ENCODE results near the gene ANKRD35. TPM values are rescaled to one million over a fixed set of nuclear protein-coding genes. Genes with fewer than 3 reads are reported as not detected.
"Not testable (repeated sequence)": the region's sequence is repeated elsewhere in the genome, so short reads cannot be mapped to it uniquely, and the experiment has no call there.

ANKRD35 gene
- polyA plus RNA-seq, 1 donor (not counting 4 experiments of a cell fraction or from before 2014, with no cell fraction given): 0.46 TPM

DNA sequence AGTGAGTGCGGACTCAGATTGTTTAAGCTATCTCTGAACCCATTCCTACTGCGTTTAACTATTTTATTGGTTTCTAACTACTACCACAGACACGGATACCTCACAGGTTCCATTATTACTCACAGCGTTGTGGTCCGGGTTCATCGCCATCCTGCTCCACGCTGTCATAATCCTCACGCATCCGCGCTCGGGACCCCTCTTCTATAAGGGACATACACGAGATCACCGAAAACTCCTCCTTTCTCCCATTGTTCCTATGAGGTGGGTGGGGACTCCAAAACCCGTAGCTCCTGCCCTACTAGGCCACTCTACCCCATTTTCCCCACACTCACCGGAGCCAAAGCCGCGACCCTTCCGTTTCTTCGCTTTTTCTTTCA, 41.0 kb upstream of the ANKRD35 start:
- Histone ChIP-seq H2AFZ (ENCODE audit: control insufficient read depth, low read length) (peak overlapping the region; percentile 74), H3K4me2 (ENCODE audit: control insufficient read depth, extremely low read depth, insufficient read depth, low read depth, low read length) (peak overlapping the region; percentile 88), H3K27ac (ENCODE audit: control insufficient read depth, insufficient read depth, low read length) (peak overlapping the region; percentile 98), H3K9me3 (ENCODE audit: control insufficient read depth, low read depth, low read length) (no peaks in the 10 kb centered on the region), H3K27me3 (ENCODE audit: control insufficient read depth, extremely low read depth, insufficient read depth, low read length) (no peaks in the 10 kb centered on the region), H4K20me1 (ENCODE audit: control insufficient read depth, extremely low read depth, insufficient read depth, low read length) (no peaks in the 10 kb centered on the region), H3K9me1 (ENCODE audit: control insufficient read depth, extremely low read depth, insufficient read depth, low read length) (no peaks in the 10 kb centered on the region), H3K4me1 (ENCODE audit: control insufficient read depth, extremely low read depth, insufficient read depth, low read length) (peaks cover 10% of the 10 kb centered on the region), H3K36me3 (ENCODE audit: control insufficient read depth in 2 of 2, extremely low read depth in 1 of 2, insufficient read depth in 2 of 2, low read length in 2 of 2) (peaks cover 3 to 6% of the 10 kb centered on the region in 2 experiments), H3K79me2 (ENCODE audit: control insufficient read depth, insufficient read depth, low read length) (peaks cover 14% of the 10 kb centered on the region), H3K9ac (ENCODE audit: control insufficient read depth, extremely low read depth, insufficient read depth, low read length) (peak overlapping the region; percentile 93), H3K4me3 (ENCODE audit: control insufficient read depth in 2 of 3, extremely low read depth in 1 of 3, insufficient read depth in 2 of 3, low read depth in 1 of 3, low read length in 3 of 3) (peak overlapping the region; percentile 62 to 97 (median 95))
- FAIRE-seq (no peak), DNase-seq (ENCODE audit: low read depth, low spot score) (no peak)
- TF ChIP-seq CTCF (optimal IDR thresholded peaks at IDR 0.05 in 1 of 3, IDR thresholded peaks at IDR 0.05 in 1 of 3, conservative IDR thresholded peaks at IDR 0.05 in 1 of 3; ENCODE audit: extremely low read depth in 1 of 3, insufficient read depth in 2 of 3, low read length in 3 of 3) (no peak), EZH2 (IDR thresholded peaks at IDR 0.05; ENCODE audit: low read length) (no peak)
- dilution Hi-C loops (cut with MboI; ENCODE audit: extremely low pct_ligation_motif_present, low sequenced_read_pairs): no loop called here

DNA sequence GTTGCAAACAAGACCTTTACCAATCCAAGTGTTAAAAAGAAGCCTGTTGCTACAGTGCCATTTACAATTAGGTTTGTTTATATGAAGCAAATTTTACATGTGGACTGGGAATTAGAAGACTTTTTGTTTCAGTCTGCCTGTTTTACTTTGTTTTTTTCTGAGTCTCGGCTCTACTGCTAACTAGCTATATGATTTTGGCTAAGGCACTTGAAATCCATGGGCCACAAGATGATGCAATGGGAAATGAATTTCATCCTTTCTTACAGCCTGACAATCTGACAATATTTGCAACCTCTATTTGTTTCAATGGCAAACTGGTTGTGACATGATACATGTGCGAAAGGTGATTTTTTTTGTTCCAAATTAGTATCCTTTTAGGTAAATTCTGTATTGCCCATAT, 36.6 kb upstream of the ANKRD35 start:
- H3K4me1 ChIP-seq (ENCODE audit: control insufficient read depth, extremely low read depth, insufficient read depth, low read length): peaks cover 20% of the 10 kb centered on the region
- H3K9ac ChIP-seq (ENCODE audit: control insufficient read depth, extremely low read depth, insufficient read depth, low read length): no peak overlapping the region
- no peaks in the 10 kb centered on the region for H3K27me3 ChIP-seq (ENCODE audit: control insufficient read depth, extremely low read depth, insufficient read depth, low read length)
- H3K4me2 ChIP-seq (ENCODE audit: control insufficient read depth, extremely low read depth, insufficient read depth, low read depth, low read length): no peak overlapping the region
- no peak overlapping the region for H3K27ac ChIP-seq (ENCODE audit: control insufficient read depth, insufficient read depth, low read length)
- DNase-seq (ENCODE audit: low read depth, low spot score) (no peak), FAIRE-seq (no peak)
- H3K9me3 ChIP-seq (ENCODE audit: control insufficient read depth, low read depth, low read length): no peaks in the 10 kb centered on the region
- peaks cover 25% of the 10 kb centered on the region for H3K79me2 ChIP-seq (ENCODE audit: control insufficient read depth, insufficient read depth, low read length)
- no peak for TF ChIP-seq EZH2 (IDR thresholded peaks at IDR 0.05; ENCODE audit: low read length)
- no peak for TF ChIP-seq CTCF (optimal IDR thresholded peaks at IDR 0.05 in 1 of 3, IDR thresholded peaks at IDR 0.05 in 1 of 3, conservative IDR thresholded peaks at IDR 0.05 in 1 of 3; ENCODE audit: extremely low read depth in 1 of 3, insufficient read depth in 2 of 3, low read length in 3 of 3)
- H4K20me1 ChIP-seq (ENCODE audit: control insufficient read depth, extremely low read depth, insufficient read depth, low read length): no peaks in the 10 kb centered on the region
- H3K4me3 ChIP-seq (ENCODE audit: control insufficient read depth in 2 of 3, extremely low read depth in 1 of 3, insufficient read depth in 2 of 3, low read depth in 1 of 3, low read length in 3 of 3): no peak overlapping the region
- H2AFZ ChIP-seq (ENCODE audit: control insufficient read depth, low read length): no peak overlapping the region
- H3K36me3 ChIP-seq (ENCODE audit: control insufficient read depth in 2 of 2, extremely low read depth in 1 of 2, insufficient read depth in 2 of 2, low read length in 2 of 2): peaks cover 3 to 6% of the 10 kb centered on the region in 2 experiments
- dilution Hi-C loops (cut with MboI; ENCODE audit: extremely low pct_ligation_motif_present, low sequenced_read_pairs): no loop called here
- H3K9me1 ChIP-seq (ENCODE audit: control insufficient read depth, extremely low read depth, insufficient read depth, low read length): no peaks in the 10 kb centered on the region

- dilution Hi-C loops (cut with MboI; ENCODE audit: extremely low pct_ligation_motif_present, low sequenced_read_pairs); DNase-seq (ENCODE audit: low read depth, low spot score); H3K27me3 ChIP-seq (ENCODE audit: control insufficient read depth, extremely low read depth, insufficient read depth, low read length); H2AFZ ChIP-seq (ENCODE audit: control insufficient read depth, low read length); H3K9me3 ChIP-seq (ENCODE audit: control insufficient read depth, low read depth, low read length); H3K27ac ChIP-seq (ENCODE audit: control insufficient read depth, insufficient read depth, low read length); FAIRE-seq; H3K9me1 ChIP-seq (ENCODE audit: control insufficient read depth, extremely low read depth, insufficient read depth, low read length); H3K9ac ChIP-seq (ENCODE audit: control insufficient read depth, extremely low read depth, insufficient read depth, low read length); H4K20me1 ChIP-seq (ENCODE audit: control insufficient read depth, extremely low read depth, insufficient read depth, low read length); H3K36me3 ChIP-seq (ENCODE audit: control insufficient read depth in 2 of 2, extremely low read depth in 1 of 2, insufficient read depth in 2 of 2, low read length in 2 of 2); H3K4me2 ChIP-seq (ENCODE audit: control insufficient read depth, extremely low read depth, insufficient read depth, low read depth, low read length); H3K4me3 ChIP-seq (ENCODE audit: control insufficient read depth in 2 of 3, extremely low read depth in 1 of 3, insufficient read depth in 2 of 3, low read depth in 1 of 3, low read length in 3 of 3): not testable (repeated sequence)
- H3K79me2 ChIP-seq (ENCODE audit: control insufficient read depth, insufficient read depth, low read length): peaks cover 15% of the 10 kb centered on the region
- H3K4me1 ChIP-seq (ENCODE audit: control insufficient read depth, extremely low read depth, insufficient read depth, low read length): peaks cover 19% of the 10 kb centered on the region
Observed at GRCh38 chr1:145920297-145920696, 34.6 kb upstream of the ANKRD35 start.

Measured in keratinocyte (primary cell).